ENCODE measurements around the gene HSDL1. TPM values are rescaled to one million over a fixed set of nuclear protein-coding genes. Genes with fewer than 3 reads are reported as not detected.

Gene HSDL1
- total RNA-seq, 1 experiment from 2014 or later, result 55.2 TPM

DNA sequence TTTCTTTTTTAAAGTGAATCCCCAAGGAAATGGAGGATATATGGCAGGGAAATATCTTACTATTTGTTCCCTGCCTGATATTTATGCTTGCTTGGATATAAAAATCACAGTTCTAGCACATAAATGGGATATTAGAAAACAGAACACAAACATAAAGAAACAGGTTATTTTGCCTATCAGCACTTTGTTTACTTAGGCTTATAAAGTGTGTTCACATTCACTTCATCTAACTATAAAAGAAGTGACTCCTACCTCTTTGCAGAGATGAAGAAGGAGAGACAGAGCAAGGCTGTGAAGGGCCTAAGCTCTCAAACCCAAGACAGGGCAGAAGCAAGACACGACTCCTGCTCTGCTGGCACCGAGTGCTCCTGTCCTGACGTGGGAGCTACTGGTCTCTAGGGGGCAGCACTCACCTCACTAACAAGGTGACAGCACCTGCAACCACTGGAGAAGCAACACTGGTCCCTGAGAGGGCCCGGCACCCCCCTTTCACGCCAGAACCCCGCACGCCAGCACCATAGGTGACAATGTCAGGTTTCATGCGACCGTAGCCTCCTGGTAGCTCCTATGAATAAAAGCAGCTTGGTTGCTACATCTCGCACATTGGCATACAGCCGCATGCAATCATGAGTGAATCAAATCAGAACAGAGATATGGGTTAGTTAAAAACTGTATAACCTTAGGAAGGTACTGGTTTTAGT is 60.3 kb downstream of the HSDL1 start:
- H3K4me1 ChIP-seq (ENCODE audit: low read length), result peaks cover 48% of the 10 kb centered on the region
- peaks cover 33% of the 10 kb centered on the region; the same call in 1 of the 2 replicates for H3K36me3 ChIP-seq (ENCODE audit: insufficient read depth, low read length)
- DNase-seq, result peak; percentile 89
- H2AFZ ChIP-seq (ENCODE audit: low read length), result no peak overlapping the region
- H3K27me3 ChIP-seq (ENCODE audit: low read length), result no peaks in the 10 kb centered on the region
- no peak overlapping the region for H3K4me3 ChIP-seq (ENCODE audit: low read length)
- H4K20me1 ChIP-seq (ENCODE audit: insufficient read depth, low read depth, low read length), result no peaks in the 10 kb centered on the region
- H3K79me2 ChIP-seq (ENCODE audit: low read length), result peaks cover 22% of the 10 kb centered on the region
- no peak overlapping the region for H3K4me2 ChIP-seq (ENCODE audit: low read depth, low read length, poor library complexity, severe bottlenecking)
- no peaks in the 10 kb centered on the region for H3K9me3 ChIP-seq (ENCODE audit: low read length)
- no peak overlapping the region for H3K9ac ChIP-seq (ENCODE audit: low read length)
- peak overlapping the region; percentile 50 for H3K27ac ChIP-seq (ENCODE audit: low read length)
- H3K9me2 ChIP-seq (replicated peaks; ENCODE audit: insufficient read depth, low read length), result no peaks in the 10 kb centered on the region

DNA sequence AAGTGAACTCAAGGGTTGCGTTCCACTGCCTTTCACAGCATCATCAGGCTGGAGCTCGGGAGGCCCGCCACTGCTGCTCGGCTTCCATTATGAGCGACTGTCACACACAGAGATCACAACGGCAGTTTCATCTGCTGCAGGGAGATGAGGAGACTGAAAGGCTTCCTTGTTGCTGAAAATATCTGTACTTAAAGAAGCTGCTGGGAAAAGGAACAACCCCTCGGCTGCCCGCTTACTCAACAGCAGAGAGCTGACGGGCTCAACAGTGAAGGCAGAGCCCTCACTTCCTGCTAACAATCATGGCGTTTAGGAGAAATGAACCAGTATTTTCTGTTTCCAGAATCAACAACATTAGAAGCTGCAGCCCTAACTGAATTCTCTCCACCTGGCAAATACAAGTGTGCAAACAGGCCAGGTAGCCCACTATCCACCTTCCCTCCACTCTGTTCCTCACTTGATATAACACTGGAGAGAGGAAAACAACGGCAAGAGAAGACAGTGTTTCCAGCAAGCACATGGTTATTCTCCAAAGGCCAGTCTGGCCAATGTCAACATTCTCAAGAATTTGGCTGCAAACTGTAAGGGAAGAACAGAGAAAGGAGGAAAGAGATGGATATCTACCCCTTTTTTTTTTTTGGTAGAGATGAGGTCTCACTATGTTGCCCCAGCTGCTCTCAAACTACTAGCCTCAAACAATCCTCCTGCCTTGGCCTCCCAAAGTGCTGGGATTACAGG is 62.0 kb downstream of the HSDL1 start:
- 0 out of 2 replicates have a peak, but pooled peaks cover 4% of the 10 kb centered on the region for H4K20me1 ChIP-seq (ENCODE audit: insufficient read depth, low read depth, low read length)
- peaks cover 32% of the 10 kb centered on the region; the same call in 1 of the 2 replicates for H3K36me3 ChIP-seq (ENCODE audit: insufficient read depth, low read length)
- H3K9me2 ChIP-seq (replicated peaks; ENCODE audit: insufficient read depth, low read length), result no peaks in the 10 kb centered on the region
- no peak overlapping the region for H3K4me2 ChIP-seq (ENCODE audit: low read depth, low read length, poor library complexity, severe bottlenecking)
- no peak overlapping the region for H2AFZ ChIP-seq (ENCODE audit: low read length)
- H3K9me3 ChIP-seq (ENCODE audit: low read length), result no peaks in the 10 kb centered on the region
- DNase-seq, result no peak
- peaks cover 30% of the 10 kb centered on the region for H3K4me1 ChIP-seq (ENCODE audit: low read length)
- no peak overlapping the region for H3K4me3 ChIP-seq (ENCODE audit: low read length)
- H3K27me3 ChIP-seq (ENCODE audit: low read length), result no peaks in the 10 kb centered on the region
- peaks cover 32% of the 10 kb centered on the region for H3K79me2 ChIP-seq (ENCODE audit: low read length)
- no peak overlapping the region for H3K9ac ChIP-seq (ENCODE audit: low read length)
- H3K27ac ChIP-seq (ENCODE audit: low read length), result no peak overlapping the region

GRCh38 chr16:84082110-84082509 is 62.9 kb downstream of the HSDL1 start:
- H3K4me1 ChIP-seq (ENCODE audit: low read length), result peaks cover 21% of the 10 kb centered on the region
- H3K79me2 ChIP-seq (ENCODE audit: low read length), result peaks cover 40% of the 10 kb centered on the region
- H3K4me3 ChIP-seq (ENCODE audit: low read length), result no peak overlapping the region
- H2AFZ ChIP-seq (ENCODE audit: low read length), result no peak overlapping the region
- H3K27ac ChIP-seq (ENCODE audit: low read length), result no peak overlapping the region
- H3K9me3 ChIP-seq (ENCODE audit: low read length), result no peaks in the 10 kb centered on the region
- no peak for DNase-seq
- H3K4me2 ChIP-seq (ENCODE audit: low read depth, low read length, poor library complexity, severe bottlenecking), result no peak overlapping the region
- H3K9ac ChIP-seq (ENCODE audit: low read length), result no peak overlapping the region
- H3K27me3 ChIP-seq (ENCODE audit: low read length), result no peaks in the 10 kb centered on the region
- H4K20me1 ChIP-seq (ENCODE audit: insufficient read depth, low read depth, low read length), result 0 out of 2 replicates have a peak, but pooled peaks cover 4% of the 10 kb centered on the region
- H3K36me3 ChIP-seq (ENCODE audit: insufficient read depth, low read length), result peaks cover 27% of the 10 kb centered on the region; the same call in 1 of the 2 replicates
- no peaks in the 10 kb centered on the region for H3K9me2 ChIP-seq (replicated peaks; ENCODE audit: insufficient read depth, low read length)

- Histone ChIP-seq H3K4me3 (ENCODE audit: low read length) (no peak overlapping the region), H3K4me1 (ENCODE audit: low read length) (peaks cover 16% of the 10 kb centered on the region), H3K36me3 (ENCODE audit: insufficient read depth, low read length) (peaks cover 27% of the 10 kb centered on the region; the same call in 1 of the 2 replicates), H4K20me1 (ENCODE audit: insufficient read depth, low read depth, low read length) (0 out of 2 replicates have a peak, but pooled peaks cover 4% of the 10 kb centered on the region), H3K79me2 (ENCODE audit: low read length) (peaks cover 42% of the 10 kb centered on the region), H3K27ac (ENCODE audit: low read length) (no peak overlapping the region), H3K4me2 (ENCODE audit: low read depth, low read length, poor library complexity, severe bottlenecking) (no peak overlapping the region), H3K9me2 (replicated peaks; ENCODE audit: insufficient read depth, low read length) (no peaks in the 10 kb centered on the region), H3K27me3 (ENCODE audit: low read length) (no peaks in the 10 kb centered on the region), H3K9me3 (ENCODE audit: low read length) (no peaks in the 10 kb centered on the region), H2AFZ (ENCODE audit: low read length) (no peak overlapping the region), H3K9ac (ENCODE audit: low read length) (no peak overlapping the region)
- no peak for DNase-seq
These were observed 63.5 kb downstream of the HSDL1 start for GRCh38 chr16:84081446-84081989.

DNA sequence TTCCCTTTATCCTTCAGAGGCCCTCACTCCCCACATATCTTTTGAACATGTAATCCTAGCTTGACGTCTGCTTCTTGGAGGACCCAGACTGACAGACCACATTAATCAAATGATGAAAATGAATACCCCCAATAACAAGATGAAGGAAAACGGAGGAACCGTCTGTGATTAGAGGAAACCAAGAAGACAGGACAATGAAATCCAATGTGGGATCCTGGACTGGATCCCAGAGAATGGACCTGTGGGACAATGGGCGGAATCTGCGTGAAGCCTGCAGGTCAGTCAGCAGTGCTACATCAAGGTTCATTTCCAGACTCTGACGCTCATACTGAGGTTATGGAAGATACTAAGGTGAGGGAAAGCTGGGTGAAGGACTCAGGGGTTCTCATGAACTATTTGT is 64.2 kb downstream of the HSDL1 start:
- Histone ChIP-seq H3K9me3 (ENCODE audit: low read length) (no peaks in the 10 kb centered on the region), H3K36me3 (ENCODE audit: insufficient read depth, low read length) (peaks cover 28% of the 10 kb centered on the region; the same call in 1 of the 2 replicates), H3K27ac (ENCODE audit: low read length) (no peak overlapping the region), H3K4me1 (ENCODE audit: low read length) (peaks cover 8% of the 10 kb centered on the region), H3K9ac (ENCODE audit: low read length) (no peak overlapping the region), H4K20me1 (ENCODE audit: insufficient read depth, low read depth, low read length) (0 out of 2 replicates have a peak, but pooled peaks cover 4% of the 10 kb centered on the region), H3K9me2 (replicated peaks; ENCODE audit: insufficient read depth, low read length) (no peaks in the 10 kb centered on the region), H3K79me2 (ENCODE audit: low read length) (peaks cover 38% of the 10 kb centered on the region), H3K4me3 (ENCODE audit: low read length) (no peak overlapping the region), H3K4me2 (ENCODE audit: low read depth, low read length, poor library complexity, severe bottlenecking) (no peak overlapping the region), H3K27me3 (ENCODE audit: low read length) (no peaks in the 10 kb centered on the region), H2AFZ (ENCODE audit: low read length) (no peak overlapping the region)
- no peak for DNase-seq

DNA sequence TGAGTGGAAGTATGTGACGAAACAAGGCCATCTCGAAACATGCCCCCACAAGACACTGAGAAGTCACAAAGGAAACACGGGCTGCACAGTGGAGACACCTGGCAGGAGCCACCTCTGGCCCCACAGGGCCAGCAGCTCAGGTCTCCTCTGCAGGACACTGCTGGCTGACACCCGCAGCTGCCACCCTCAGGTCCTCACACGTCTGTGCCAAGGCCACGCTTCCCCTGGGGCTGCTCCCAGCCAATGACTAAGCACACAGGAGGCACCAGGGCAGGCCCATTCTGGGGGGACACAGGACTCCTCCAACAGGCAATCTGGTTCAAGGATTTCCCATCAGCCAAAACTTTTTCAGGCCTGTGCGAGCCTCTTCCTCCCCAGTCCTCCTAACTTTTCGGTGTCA is 64.6 kb downstream of the HSDL1 start:
- H3K79me2 ChIP-seq (ENCODE audit: low read length), result peaks cover 42% of the 10 kb centered on the region
- no peak overlapping the region for H3K27ac ChIP-seq (ENCODE audit: low read length)
- H3K9me3 ChIP-seq (ENCODE audit: low read length), result no peaks in the 10 kb centered on the region
- no peaks in the 10 kb centered on the region for H3K9me2 ChIP-seq (replicated peaks; ENCODE audit: insufficient read depth, low read length)
- no peak overlapping the region for H3K4me2 ChIP-seq (ENCODE audit: low read depth, low read length, poor library complexity, severe bottlenecking)
- H2AFZ ChIP-seq (ENCODE audit: low read length), result no peak overlapping the region
- DNase-seq, result no peak
- H3K27me3 ChIP-seq (ENCODE audit: low read length), result no peaks in the 10 kb centered on the region
- H3K9ac ChIP-seq (ENCODE audit: low read length), result no peak overlapping the region
- peaks cover 31% of the 10 kb centered on the region; the same call in 1 of the 2 replicates for H3K36me3 ChIP-seq (ENCODE audit: insufficient read depth, low read length)
- 0 out of 2 replicates have a peak, but pooled peaks cover 4% of the 10 kb centered on the region for H4K20me1 ChIP-seq (ENCODE audit: insufficient read depth, low read depth, low read length)
- H3K4me1 ChIP-seq (ENCODE audit: low read length), result peaks cover 5% of the 10 kb centered on the region
- no peak overlapping the region for H3K4me3 ChIP-seq (ENCODE audit: low read length)

- DNase-seq, result no peak
- Histone ChIP-seq H4K20me1 (ENCODE audit: insufficient read depth, low read depth, low read length) (0 out of 2 replicates have a peak, but pooled peaks cover 4% of the 10 kb centered on the region), H3K79me2 (ENCODE audit: low read length) (peaks cover 42% of the 10 kb centered on the region), H3K9ac (ENCODE audit: low read length) (no peak overlapping the region), H3K9me2 (replicated peaks; ENCODE audit: insufficient read depth, low read length) (no peaks in the 10 kb centered on the region), H2AFZ (ENCODE audit: low read length) (no peak overlapping the region), H3K27me3 (ENCODE audit: low read length) (no peaks in the 10 kb centered on the region), H3K4me1 (ENCODE audit: low read length) (no peaks in the 10 kb centered on the region), H3K27ac (ENCODE audit: low read length) (no peak overlapping the region), H3K9me3 (ENCODE audit: low read length) (no peaks in the 10 kb centered on the region), H3K36me3 (ENCODE audit: insufficient read depth, low read length) (peaks cover 31% of the 10 kb centered on the region; the same call in 1 of the 2 replicates), H3K4me2 (ENCODE audit: low read depth, low read length, poor library complexity, severe bottlenecking) (no peak overlapping the region), H3K4me3 (ENCODE audit: low read length) (no peak overlapping the region)
These were observed 65.3 kb downstream of the HSDL1 start for GRCh38 chr16:84079664-84080063.

GRCh38 chr16:84075376-84075775 is 69.6 kb downstream of the HSDL1 start:
- no peaks in the 10 kb centered on the region for H3K27me3 ChIP-seq (ENCODE audit: low read length)
- no peak overlapping the region for H3K4me3 ChIP-seq (ENCODE audit: low read length)
- H3K9me2 ChIP-seq (replicated peaks; ENCODE audit: insufficient read depth, low read length), result no peaks in the 10 kb centered on the region
- H4K20me1 ChIP-seq (ENCODE audit: insufficient read depth, low read depth, low read length), result peaks cover 4% of the 10 kb centered on the region; the same call in 1 of the 2 replicates
- peaks cover 31% of the 10 kb centered on the region for H3K79me2 ChIP-seq (ENCODE audit: low read length)
- no peak overlapping the region for H3K27ac ChIP-seq (ENCODE audit: low read length)
- H3K36me3 ChIP-seq (ENCODE audit: insufficient read depth, low read length), result peaks cover 25% of the 10 kb centered on the region; the same call in 1 of the 2 replicates
- no peak overlapping the region for H3K9ac ChIP-seq (ENCODE audit: low read length)
- H2AFZ ChIP-seq (ENCODE audit: low read length), result no peak overlapping the region
- H3K4me2 ChIP-seq (ENCODE audit: low read depth, low read length, poor library complexity, severe bottlenecking), result no peak overlapping the region
- no peaks in the 10 kb centered on the region for H3K9me3 ChIP-seq (ENCODE audit: low read length)
- no peak for DNase-seq
- no peaks in the 10 kb centered on the region for H3K4me1 ChIP-seq (ENCODE audit: low read length)

Data from Karpas-422 (cell line).